Measurements from ENCODE around the gene PDIA5. TPM values are rescaled to one million over a fixed set of nuclear protein-coding genes. Genes with fewer than 3 reads are reported as not detected.

PDIA5 gene
- total RNA-seq, 4 donors from 2014 or later, result 12.0 to 21.0 (median 15.8) TPM

- TF ChIP-seq, protein P1, sequence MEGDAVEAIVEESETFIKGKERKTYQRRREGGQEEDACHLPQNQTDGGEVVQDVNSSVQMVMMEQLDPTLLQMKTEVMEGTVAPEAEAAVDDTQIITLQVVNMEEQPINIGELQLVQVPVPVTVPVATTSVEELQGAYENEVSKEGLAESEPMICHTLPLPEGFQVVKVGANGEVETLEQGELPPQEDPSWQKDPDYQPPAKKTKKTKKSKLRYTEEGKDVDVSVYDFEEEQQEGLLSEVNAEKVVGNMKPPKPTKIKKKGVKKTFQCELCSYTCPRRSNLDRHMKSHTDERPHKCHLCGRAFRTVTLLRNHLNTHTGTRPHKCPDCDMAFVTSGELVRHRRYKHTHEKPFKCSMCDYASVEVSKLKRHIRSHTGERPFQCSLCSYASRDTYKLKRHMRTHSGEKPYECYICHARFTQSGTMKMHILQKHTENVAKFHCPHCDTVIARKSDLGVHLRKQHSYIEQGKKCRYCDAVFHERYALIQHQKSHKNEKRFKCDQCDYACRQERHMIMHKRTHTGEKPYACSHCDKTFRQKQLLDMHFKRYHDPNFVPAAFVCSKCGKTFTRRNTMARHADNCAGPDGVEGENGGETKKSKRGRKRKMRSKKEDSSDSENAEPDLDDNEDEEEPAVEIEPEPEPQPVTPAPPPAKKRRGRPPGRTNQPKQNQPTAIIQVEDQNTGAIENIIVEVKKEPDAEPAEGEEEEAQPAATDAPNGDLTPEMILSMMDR (IDR thresholded peaks at IDR 0.05), result no peak
- ATAC-seq (ENCODE audit: low FRiP score) (no peak), DNase-seq (ENCODE audit: low spot score) (no peak)
These were observed 121.2 kb downstream of the PDIA5 start for GRCh38 chr3:123188058-123188457.

DNA sequence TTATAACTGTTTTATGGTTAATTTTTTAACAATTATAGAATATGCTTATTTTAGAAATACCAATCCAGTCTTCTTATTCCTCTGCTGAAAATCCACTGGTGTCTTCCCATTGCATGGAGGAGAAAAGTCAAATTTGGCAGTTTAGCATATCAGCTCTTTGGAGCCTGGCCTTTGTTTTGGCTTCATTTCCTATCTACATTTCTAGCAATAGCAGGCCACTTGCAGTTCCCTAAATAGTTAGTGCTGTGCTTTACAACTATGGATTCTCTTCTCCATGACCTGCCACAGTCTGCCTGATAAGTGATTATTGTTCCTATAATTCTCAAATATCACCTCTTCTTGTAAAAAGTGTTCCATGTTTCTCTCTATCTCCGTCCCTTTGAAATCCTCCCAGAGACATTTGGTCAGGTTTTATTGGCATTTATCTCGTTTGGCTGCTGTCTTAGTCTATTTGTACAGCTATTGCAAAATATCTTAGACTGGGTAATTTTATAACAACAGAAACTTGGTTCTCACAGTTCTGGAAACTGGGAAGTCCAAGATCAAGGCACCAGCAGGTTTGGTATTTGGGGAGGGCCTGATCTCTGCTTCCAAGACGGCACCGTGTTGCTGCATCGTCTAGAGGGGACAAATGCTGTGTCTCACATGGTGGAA lies 126.8 kb downstream of the PDIA5 start:
- no peak for DNase-seq (ENCODE audit: low spot score)
- TF ChIP-seq, protein P1 (IDR thresholded peaks at IDR 0.05), result no peak
- no peak for ATAC-seq (ENCODE audit: low FRiP score)

DNA sequence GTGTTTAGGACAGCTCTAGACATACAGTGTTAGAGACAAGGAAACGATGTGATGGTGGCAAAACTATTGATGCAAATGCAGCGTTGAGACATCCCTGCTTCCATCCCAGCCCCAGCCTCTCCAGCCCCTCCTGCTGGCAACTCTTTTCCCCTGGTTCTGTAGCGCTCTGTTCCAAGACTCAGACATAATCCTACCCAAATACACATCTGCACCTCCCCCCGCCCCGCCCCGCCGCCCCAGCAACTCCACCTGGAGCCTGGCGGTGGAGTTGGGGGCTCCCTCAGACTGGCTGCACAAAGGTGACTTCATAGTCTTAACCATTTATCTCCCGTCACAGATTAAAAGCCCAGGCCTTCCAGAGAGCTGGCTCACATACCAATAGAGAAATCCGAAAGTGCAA lies 127.7 kb downstream of the PDIA5 start:
- peak; percentile 48 for ATAC-seq (ENCODE audit: low FRiP score)
- TF ChIP-seq, protein P1 (IDR thresholded peaks at IDR 0.05), result no peak
- no peak for DNase-seq (ENCODE audit: low spot score)

- DNase-seq (ENCODE audit: low spot score), result no peak
- TF ChIP-seq, protein P1 (IDR thresholded peaks at IDR 0.05), result no peak
- ATAC-seq (ENCODE audit: low FRiP score), result no peak
These were observed 131.5 kb downstream of the PDIA5 start for GRCh38 chr3:123198372-123198771.

DNA sequence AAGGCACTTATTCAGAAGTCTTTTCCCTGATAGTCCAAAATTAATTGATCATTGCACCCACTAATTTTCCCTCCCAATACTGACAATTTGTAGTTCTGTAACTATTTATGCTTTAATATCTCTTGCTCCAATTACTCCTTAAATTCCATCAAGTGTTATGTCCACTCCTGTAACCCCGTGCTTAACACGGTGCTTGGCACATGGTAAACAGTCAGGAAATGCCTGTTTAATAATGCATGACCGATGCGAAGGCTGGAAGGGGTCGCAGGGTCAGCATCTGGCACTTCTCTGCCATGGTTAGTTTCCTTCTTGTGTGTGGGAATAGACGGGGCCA lies 134.4 kb downstream of the PDIA5 start:
- ATAC-seq (ENCODE audit: low FRiP score), result no peak
- TF ChIP-seq, protein P1 (IDR thresholded peaks at IDR 0.05), result no peak

GRCh38 chr3:123201557-123202427 lies 135.0 kb downstream of the PDIA5 start, which contains the start of gene SEC22A:
TSS of gene SEC22A (plus strand) at chr3:123201943. CDS start at chr3:123209218, 7,275 bp downstream.
- peak; percentile 67 for DNase-seq (ENCODE audit: low spot score)
- peak; percentile 99 for ATAC-seq (ENCODE audit: low FRiP score)
- TF ChIP-seq, protein P1 (IDR thresholded peaks at IDR 0.05), result no peak

More for the DNA sequence above, 134.4 kb downstream of the PDIA5 start:
- no peak for DNase-seq (ENCODE audit: low spot score)
